T47D (cell line): ENCODE data around the gene RTN4R.

Experiments
- DNase-seq, 2 experiments: peaks; one replicate each; pipeline versions ENCODE4 v3.0.0 to v3.0.0-alpha.2; 2011 to 2012; ENCODE audit warnings: low read depth in 1 of 2, low spot score in 1 of 2
- JUND ChIP-seq: IDR thresholded peaks from 2 replicates; pipeline ENCODE4 v1.6.1; 2012; ENCODE audit warnings: low read depth
- in situ Hi-C: cut with HindIII; loops from 2 replicates; pipeline ENCODE4 v1.10.0; 2016; ENCODE audit warnings: low sequenced_read_pairs, low pct_unique_long_range_greater_than_20kb

The RTN4R gene

GRCh38 chr22:20221421-20222340 lies 46.4 kb downstream of the RTN4R start:
- in situ Hi-C loops, result no loop called here
- peak in 1 of 2 experiments; percentile 30 for DNase-seq
- TF ChIP-seq JUND, result no peak

DNA sequence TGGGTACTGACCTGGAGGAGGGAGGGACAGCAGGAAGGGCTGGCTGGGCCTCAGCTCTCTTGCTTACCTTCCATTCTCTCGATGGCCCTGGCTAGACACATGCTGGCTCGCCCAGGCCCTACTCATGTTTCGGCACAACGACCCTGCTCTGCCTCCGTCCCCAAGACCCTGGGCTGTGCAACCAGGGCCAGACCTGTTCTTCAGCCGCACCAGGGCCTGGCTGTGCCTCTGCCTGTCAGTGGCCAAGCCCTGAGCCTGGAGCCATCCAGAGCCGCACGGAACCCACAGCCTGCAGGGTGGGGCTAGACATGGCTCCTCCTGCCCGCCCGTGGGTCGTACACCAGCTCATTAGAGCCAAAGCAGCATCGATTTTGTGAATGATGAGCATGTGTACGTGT lies 47.5 kb downstream of the RTN4R start:
- no peak for DNase-seq
- in situ Hi-C loops, result no loop called here

GRCh38 chr22:20219667-20220628 lies 48.2 kb downstream of the RTN4R start:
- TF ChIP-seq JUND, result no peak
- no peak for DNase-seq
- in situ Hi-C loops, result no loop called here

More for the DNA sequence above, 47.5 kb downstream of the RTN4R start:
- TF ChIP-seq JUND, result no peak

GRCh38 chr22:20218987-20219386 lies 49.1 kb downstream of the RTN4R start:
- DNase-seq, result no peak
- TF ChIP-seq JUND, result no peak
- in situ Hi-C loops, result no loop called here

GRCh38 chr22:20218326-20218872 lies 49.7 kb downstream of the RTN4R start:
- in situ Hi-C loops, result no loop called here
- no peak for DNase-seq
- TF ChIP-seq JUND, result no peak

DNA sequence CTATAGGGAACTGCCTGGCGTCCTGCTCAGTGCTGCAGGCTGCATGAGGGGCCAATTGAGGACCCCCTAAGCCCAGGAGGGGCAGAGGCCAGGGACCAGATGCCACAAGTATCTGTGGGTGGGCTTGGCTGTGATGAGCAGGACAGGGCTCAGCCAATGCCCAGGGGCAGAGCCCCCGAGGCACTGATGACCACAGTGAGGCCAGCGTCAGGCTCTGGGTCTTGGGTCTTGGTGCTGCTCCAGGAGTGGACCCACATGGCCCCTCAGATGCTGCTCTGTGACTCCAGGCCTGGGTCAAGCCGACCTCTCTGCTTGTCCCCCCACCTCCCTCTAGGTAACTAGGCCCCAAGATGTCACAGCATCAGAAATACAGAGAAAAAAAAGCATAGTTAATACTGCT lies 50.6 kb downstream of the RTN4R start:
- no peak for DNase-seq
- in situ Hi-C loops, result no loop called here
- TF ChIP-seq JUND, result no peak

DNA sequence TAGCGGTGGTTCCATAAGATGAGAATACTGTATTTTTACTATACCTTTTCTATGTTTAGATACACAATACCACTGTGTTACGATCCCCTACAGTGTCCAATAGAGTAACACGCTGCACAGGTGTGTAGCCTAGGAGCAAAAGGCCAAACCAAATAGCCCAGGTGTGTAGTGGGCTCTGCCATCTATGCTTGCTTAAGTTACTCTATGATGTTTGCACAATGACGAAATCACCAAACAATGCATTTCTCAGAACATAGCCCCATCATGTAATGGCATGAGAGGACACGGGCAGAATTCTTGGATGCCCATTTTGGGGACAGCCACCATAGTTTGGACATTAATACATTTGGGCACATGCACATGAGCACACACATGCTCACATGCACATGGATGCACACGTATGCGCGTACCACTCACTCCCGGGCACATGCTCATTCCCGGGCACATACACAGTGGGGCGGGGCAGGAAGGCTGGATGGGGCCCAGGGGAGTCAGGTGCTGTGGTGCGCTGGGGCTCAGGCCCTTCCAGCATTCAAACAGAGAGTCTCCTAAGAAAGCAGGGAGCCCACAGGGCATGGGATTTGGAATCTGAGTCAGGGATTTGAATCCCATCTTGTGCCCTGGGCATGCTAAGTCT lies 51.1 kb downstream of the RTN4R start:
- DNase-seq, result peak in 1 of 2 experiments; percentile 39
- TF ChIP-seq JUND, result no peak
- in situ Hi-C loops, result no loop called here

GRCh38 chr22:20215742-20216141 lies 52.4 kb downstream of the RTN4R start:
- no peak for DNase-seq
- in situ Hi-C loops, result no loop called here
- no peak for TF ChIP-seq JUND

DNA sequence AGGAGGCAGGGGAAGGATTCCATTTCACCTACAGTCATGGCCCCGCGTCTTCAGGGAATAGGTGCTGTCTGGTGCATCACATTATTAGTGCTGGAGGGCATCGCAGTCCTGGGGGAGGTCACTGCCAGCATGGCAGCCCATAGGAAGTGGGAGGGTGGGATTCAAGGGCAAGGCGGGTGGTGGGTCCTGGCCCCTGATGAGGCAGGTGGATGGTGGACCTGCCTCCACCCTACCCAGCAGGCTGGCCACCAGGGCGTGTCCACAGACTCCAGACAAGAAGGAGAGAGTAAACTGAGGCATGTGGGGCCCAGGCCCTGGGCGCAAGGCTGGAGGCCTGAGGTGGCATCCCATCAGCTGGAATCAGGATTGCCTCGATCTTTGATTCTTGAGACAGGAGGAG lies 53.3 kb downstream of the RTN4R start:
- in situ Hi-C loops, result no loop called here
- DNase-seq, result no peak
- no peak for TF ChIP-seq JUND

DNA sequence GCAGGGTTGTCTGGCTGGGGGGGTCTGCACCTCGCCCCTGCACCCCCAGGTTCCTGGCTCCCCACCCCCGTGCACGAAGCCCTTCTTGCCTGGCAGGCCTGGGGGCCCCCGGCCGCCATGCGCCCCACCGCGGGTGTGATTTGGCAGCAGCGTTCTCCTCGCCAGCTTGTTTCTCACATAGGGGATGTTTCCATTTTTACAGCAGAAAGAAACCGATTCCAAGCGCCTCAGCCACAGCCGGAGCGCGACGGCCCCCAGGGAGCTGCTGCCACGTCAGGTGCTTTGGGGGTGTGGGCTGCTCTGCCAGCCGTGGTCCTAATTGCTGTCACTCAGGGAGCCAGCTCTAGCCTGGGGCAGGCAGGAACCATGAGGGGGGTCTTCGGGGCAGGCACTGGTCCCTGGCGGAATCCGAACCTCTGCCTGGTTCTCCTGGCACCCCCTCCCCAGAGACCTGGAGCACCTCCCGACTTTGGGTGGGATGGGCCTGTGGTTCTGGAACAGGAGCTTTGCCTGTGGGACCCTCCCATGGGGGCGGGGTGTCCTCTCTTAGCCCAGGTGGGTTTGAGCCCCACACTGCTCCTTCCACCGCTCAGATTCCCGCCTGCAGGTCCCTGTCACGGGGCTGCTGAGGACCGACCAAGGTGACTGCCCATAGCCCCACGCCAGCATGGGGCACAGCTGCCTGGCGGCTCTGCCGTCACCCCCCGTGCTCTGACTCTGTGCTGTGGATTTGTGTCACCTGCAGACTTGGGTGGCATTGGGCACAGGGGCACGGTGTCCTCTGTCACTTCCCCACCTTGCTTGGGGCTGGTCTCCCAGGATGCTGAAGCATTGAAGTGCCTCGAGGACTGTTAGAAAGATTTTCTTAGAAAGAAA lies 54.0 kb downstream of the RTN4R start:
- no peak for DNase-seq
- no peak for TF ChIP-seq JUND
- in situ Hi-C loops, result no loop called here
